ENCODE data around the gene ARID3B. TPM values are rescaled to one million over a fixed set of nuclear protein-coding genes. Genes with fewer than 3 reads are reported as not detected.

ARID3B gene
- total RNA-seq, 1 experiment from 2014 or later, result 101 TPM

- TF ChIP-seq CTCF (conservative IDR thresholded peaks at IDR 0.05), result no peak
- H4K5ac ChIP-seq (ENCODE audit: insufficient read length, low read depth, low read length), result no peak overlapping the region
- no peaks in the 10 kb centered on the region for H3K79me2 ChIP-seq (ENCODE audit: insufficient read depth, low read length)
- H3K9me3 ChIP-seq (ENCODE audit: control insufficient read depth, low read depth, low read length), result no peaks in the 10 kb centered on the region
- no peaks in the 10 kb centered on the region for H3K27me3 ChIP-seq (ENCODE audit: insufficient read depth, low read length)
- H3K27me3 Mint-ChIP-seq (ENCODE audit: low read depth), result peaks cover 22% of the 10 kb centered on the region
- H2BK120ac ChIP-seq (ENCODE audit: low read depth, low read length, poor library complexity, severe bottlenecking), result no peak overlapping the region
- H2AFZ ChIP-seq (ENCODE audit: low read length), result no peak overlapping the region
- no peak overlapping the region for H4K8ac ChIP-seq (replicated peaks; ENCODE audit: insufficient read length, low read depth, low read length)
- no peak overlapping the region for H3K27ac Mint-ChIP-seq
- H3K4me3 Mint-ChIP-seq, result no peak overlapping the region
- no CpG with 5 or more reads among the region's 1 CpG for WGBS (ENCODE audit: extremely low coverage, insufficient read length, low lambda C conversion rate)
- H3K9ac ChIP-seq (ENCODE audit: extremely low read depth, insufficient read length, low read length), result no peak overlapping the region
- H3K4me1 Mint-ChIP-seq, result peaks cover 2% of the 10 kb centered on the region in 2 experiments; a peak in 1 of 4 replicates
- no peak overlapping the region for H2AK5ac ChIP-seq (ENCODE audit: insufficient read length, low read length)
- no peak overlapping the region for H3K18ac ChIP-seq (ENCODE audit: insufficient read length, low read depth, low read length)
- no peak overlapping the region for H3T11ph ChIP-seq (ENCODE audit: low read length)
- H4K91ac ChIP-seq (ENCODE audit: insufficient read length, low read depth, low read length), result no peak overlapping the region
- H2BK5ac ChIP-seq (ENCODE audit: insufficient read length, low read length), result no peak overlapping the region
- no peaks in the 10 kb centered on the region; a peak in 1 of 7 replicates for H3K36me3 Mint-ChIP-seq (ENCODE audit: insufficient read depth in 1 of 3, low read depth in 3 of 3)
- H3K4me2 ChIP-seq (ENCODE audit: insufficient read depth, insufficient read length, low read length), result no peak overlapping the region
- no peak overlapping the region for H3K27ac ChIP-seq (ENCODE audit: insufficient read length, low read depth, low read length)
- no peaks in the 10 kb centered on the region for H3K23me2 ChIP-seq (ENCODE audit: insufficient read length, low read depth, low read length, poor library complexity, severe bottlenecking)
- no peak overlapping the region for H3K4ac ChIP-seq (ENCODE audit: low read depth, low read length)
- no peaks in the 10 kb centered on the region for H3K9me3 Mint-ChIP-seq
- DNase-seq, result no peak
- H3K14ac ChIP-seq (ENCODE audit: insufficient read depth, low read length), result no peak overlapping the region
- H3K23ac ChIP-seq (ENCODE audit: insufficient read length, low read depth, low read length), result no peak overlapping the region
- H4K20me1 ChIP-seq (ENCODE audit: control insufficient read depth, insufficient read depth, insufficient read length), result no peaks in the 10 kb centered on the region
- H3K4me1 ChIP-seq (ENCODE audit: insufficient read depth, low read length), result no peaks in the 10 kb centered on the region
- no peak overlapping the region for H3K56ac ChIP-seq (ENCODE audit: insufficient read length, low read depth, low read length)
- H2BK20ac ChIP-seq (ENCODE audit: low read depth, low read length, poor library complexity, severe bottlenecking), result no peak overlapping the region
- H2BK12ac ChIP-seq (ENCODE audit: insufficient read length, low read depth, low read length), result no peak overlapping the region
- H3K79me1 ChIP-seq (ENCODE audit: insufficient read depth, low read depth, low read length, poor library complexity, severe bottlenecking), result no peaks in the 10 kb centered on the region
- no peak overlapping the region for H2BK15ac ChIP-seq (ENCODE audit: low read depth, low read length)
These were observed 64.8 kb downstream of the ARID3B start for GRCh38 chr15:74605795-74606150.
